ENCODE measurements around the gene CXorf58. TPM values are rescaled to one million over a fixed set of nuclear protein-coding genes. Genes with fewer than 3 reads are reported as not detected.

Gene CXorf58
- total RNA-seq, 1 donor from 2014 or later = not detected

DNA sequence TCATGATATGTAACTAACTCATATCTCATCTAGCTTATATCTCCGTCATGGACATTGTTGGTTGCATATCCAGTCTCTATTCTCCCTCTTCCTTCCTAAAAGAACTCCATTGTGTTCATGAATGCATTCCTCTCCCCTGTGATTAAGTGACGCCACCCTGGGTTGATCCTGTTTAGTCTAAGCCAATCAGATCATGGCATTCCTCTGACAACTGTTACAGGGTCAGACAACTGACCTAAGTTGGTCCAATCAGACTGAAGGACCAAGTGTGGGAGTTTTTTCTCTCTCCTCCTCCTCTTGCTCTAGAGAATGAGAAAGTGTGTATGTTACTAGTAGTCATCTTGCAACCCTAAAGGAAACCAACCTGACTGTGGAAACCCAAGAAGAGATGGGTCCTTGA is 3.7 kb upstream of the CXorf58 start:
- DNase-seq (ENCODE audit: extremely low spot score, unreplicated experiment) = no peak
- no peaks in the 10 kb centered on the region for H3K27me3 Mint-ChIP-seq
- no peaks in the 10 kb centered on the region for H3K36me3 Mint-ChIP-seq
- TF ChIP-seq, protein P1, sequence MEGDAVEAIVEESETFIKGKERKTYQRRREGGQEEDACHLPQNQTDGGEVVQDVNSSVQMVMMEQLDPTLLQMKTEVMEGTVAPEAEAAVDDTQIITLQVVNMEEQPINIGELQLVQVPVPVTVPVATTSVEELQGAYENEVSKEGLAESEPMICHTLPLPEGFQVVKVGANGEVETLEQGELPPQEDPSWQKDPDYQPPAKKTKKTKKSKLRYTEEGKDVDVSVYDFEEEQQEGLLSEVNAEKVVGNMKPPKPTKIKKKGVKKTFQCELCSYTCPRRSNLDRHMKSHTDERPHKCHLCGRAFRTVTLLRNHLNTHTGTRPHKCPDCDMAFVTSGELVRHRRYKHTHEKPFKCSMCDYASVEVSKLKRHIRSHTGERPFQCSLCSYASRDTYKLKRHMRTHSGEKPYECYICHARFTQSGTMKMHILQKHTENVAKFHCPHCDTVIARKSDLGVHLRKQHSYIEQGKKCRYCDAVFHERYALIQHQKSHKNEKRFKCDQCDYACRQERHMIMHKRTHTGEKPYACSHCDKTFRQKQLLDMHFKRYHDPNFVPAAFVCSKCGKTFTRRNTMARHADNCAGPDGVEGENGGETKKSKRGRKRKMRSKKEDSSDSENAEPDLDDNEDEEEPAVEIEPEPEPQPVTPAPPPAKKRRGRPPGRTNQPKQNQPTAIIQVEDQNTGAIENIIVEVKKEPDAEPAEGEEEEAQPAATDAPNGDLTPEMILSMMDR (conservative IDR thresholded peaks at IDR 0.05) = no peak
- no peak overlapping the region for H3K27ac Mint-ChIP-seq
- H3K4me3 Mint-ChIP-seq = no peak overlapping the region
- H3K4me1 Mint-ChIP-seq (ENCODE audit: unreplicated experiment) = peaks cover 25% of the 10 kb centered on the region
- no peaks in the 10 kb centered on the region for H3K9me3 Mint-ChIP-seq

DNA sequence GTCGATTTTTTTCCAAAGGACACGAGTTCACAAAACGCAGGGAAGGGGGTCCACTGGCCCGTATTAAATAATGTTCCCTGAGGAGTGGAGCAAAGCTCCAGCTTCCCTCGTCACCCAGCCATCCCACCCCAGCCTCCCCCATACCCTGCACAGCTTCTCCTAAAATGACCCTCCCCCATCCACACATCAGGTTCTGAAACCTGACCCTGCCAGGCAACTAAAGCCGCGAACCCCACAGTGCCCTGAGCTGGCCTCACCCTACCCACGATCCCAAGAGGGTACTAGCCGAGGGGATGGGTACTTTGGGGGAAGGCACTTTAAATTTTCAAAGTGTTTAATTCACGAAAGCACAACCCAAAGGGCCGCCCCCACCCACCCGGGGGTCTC is 702 bp upstream of the CXorf58 start:
- peak overlapping the region; percentile 91 for H3K4me3 Mint-ChIP-seq
- peaks cover 17% of the 10 kb centered on the region for H3K4me1 Mint-ChIP-seq (ENCODE audit: unreplicated experiment)
- DNase-seq (ENCODE audit: extremely low spot score, unreplicated experiment) = no peak
- no peaks in the 10 kb centered on the region for H3K9me3 Mint-ChIP-seq
- TF ChIP-seq, protein P1 (conservative IDR thresholded peaks at IDR 0.05) = no peak
- peak overlapping the region; percentile 93 for H3K27ac Mint-ChIP-seq
- no peaks in the 10 kb centered on the region for H3K27me3 Mint-ChIP-seq
- no peaks in the 10 kb centered on the region for H3K36me3 Mint-ChIP-seq

GRCh38 chrX:23908219-23909004 is 606 bp downstream of the CXorf58 start:
- peak overlapping the region; percentile 93 for H3K27ac Mint-ChIP-seq
- no peak for DNase-seq (ENCODE audit: extremely low spot score, unreplicated experiment)
- TF ChIP-seq, protein P1 (conservative IDR thresholded peaks at IDR 0.05) = peak; percentile 67
- peaks cover 17% of the 10 kb centered on the region for H3K4me1 Mint-ChIP-seq (ENCODE audit: unreplicated experiment)
- H3K27me3 Mint-ChIP-seq = no peaks in the 10 kb centered on the region
- H3K9me3 Mint-ChIP-seq = no peaks in the 10 kb centered on the region
- H3K36me3 Mint-ChIP-seq = no peaks in the 10 kb centered on the region
- H3K4me3 Mint-ChIP-seq = peak overlapping the region; percentile 91

DNA sequence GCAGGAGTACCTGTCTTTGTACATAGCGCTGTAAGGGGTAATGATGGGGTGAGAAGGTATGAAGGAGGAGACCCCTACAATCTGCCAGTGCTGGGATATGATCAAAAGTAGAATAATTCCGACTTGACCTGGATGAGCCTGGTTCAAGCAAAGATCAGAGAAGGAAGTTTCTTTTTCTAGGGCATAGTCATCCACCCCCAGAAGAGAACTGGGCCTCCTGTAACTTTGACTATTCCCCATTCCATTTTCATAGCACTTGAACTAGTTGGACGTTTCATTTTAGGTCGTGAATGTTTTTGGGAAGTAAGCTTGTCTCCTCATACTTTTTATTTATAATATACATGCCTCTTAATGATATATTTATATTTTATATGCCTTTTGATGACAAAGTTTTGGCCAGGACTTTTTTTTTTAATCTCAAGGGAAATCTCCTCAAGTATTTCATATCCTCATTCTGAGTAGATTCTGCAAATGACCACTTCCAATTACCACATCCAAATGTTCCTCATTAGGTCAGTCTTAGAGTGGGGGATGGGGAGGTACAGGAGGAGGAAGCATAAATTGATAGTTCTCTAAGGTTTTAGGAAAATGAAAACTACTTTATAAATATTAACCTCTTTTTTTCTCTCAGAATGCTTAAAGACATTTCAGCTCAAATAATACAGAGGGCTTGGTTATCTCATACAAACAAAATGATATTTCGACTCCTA is 3.5 kb downstream of the CXorf58 start:
- Mint-ChIP-seq H3K36me3 (no peaks in the 10 kb centered on the region), H3K4me3 (no peak overlapping the region), H3K27ac (no peak overlapping the region), H3K9me3 (no peaks in the 10 kb centered on the region), H3K27me3 (no peaks in the 10 kb centered on the region), H3K4me1 (ENCODE audit: unreplicated experiment) (peaks cover 9% of the 10 kb centered on the region)
- TF ChIP-seq, protein P1 (conservative IDR thresholded peaks at IDR 0.05) = no peak
- DNase-seq (ENCODE audit: extremely low spot score, unreplicated experiment) = no peak

DNA sequence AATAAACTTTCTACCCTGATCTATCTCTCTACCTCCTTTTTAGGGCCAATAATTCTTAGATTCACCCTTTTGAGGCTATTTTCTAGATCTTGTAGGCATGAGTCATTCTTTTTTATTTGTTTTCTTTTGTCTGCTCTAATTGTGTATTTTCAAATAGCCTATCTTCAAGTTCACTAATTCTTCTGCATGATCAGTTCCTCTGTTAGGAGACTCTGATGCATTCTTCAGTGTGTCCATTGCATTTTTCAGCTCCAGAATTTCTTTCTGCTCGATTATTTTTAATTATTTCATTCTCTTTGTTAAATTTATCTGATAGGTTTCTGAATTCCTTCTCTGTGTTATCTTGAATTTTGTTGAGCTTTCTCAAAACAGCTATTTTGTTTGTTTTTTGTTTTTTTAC is 11.3 kb downstream of the CXorf58 start:
- no peak for DNase-seq (ENCODE audit: extremely low spot score, unreplicated experiment)
- TF ChIP-seq, protein P1 (conservative IDR thresholded peaks at IDR 0.05) = no peak
- H3K4me3 Mint-ChIP-seq = no peak overlapping the region
- no peaks in the 10 kb centered on the region for H3K27me3 Mint-ChIP-seq
- H3K9me3 Mint-ChIP-seq = no peaks in the 10 kb centered on the region
- H3K4me1 Mint-ChIP-seq (ENCODE audit: unreplicated experiment) = no peaks in the 10 kb centered on the region
- no peaks in the 10 kb centered on the region for H3K36me3 Mint-ChIP-seq
- H3K27ac Mint-ChIP-seq = no peak overlapping the region

Data from type B pancreatic cell (in vitro differentiated cells).